ENCODE measurements around the gene FUT4. TPM values are rescaled to one million over a fixed set of nuclear protein-coding genes. Genes with fewer than 3 reads are reported as not detected.
A peak's percentile ranks its signal among the peaks of the same experiment; 100 is the strongest.

FUT4 gene
- total RNA-seq, 2 donors from 2014 or later = 28.0 to 28.5 TPM

DNA sequence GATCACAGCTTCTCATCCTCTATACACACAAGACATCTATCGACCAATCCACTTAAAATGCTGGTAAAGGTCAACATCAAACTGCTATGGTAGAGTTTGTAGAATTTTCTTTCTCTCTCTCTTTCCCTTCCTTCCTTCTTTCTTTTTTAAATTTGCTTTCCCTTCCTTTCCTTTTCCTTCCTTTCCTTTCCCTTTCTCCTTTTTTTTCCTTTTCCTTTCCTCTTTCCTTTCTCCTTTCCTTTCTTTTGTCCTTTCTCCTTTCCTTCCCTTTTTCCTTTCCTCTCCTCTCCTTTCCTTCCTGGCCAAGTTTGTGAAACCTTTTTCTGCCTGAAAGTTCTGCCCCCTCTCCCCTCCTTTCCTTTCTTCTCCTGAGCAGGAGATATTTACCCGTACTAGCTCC lies 28.3 kb upstream of the FUT4 start:
- H3K27me3 ChIP-seq = no peaks in the 10 kb centered on the region
- no peak overlapping the region for H3K4me3 ChIP-seq
- H3K27ac ChIP-seq = no peak overlapping the region
- H3K36me3 ChIP-seq = no peaks in the 10 kb centered on the region
- no peak for DNase-seq
- H3K9ac ChIP-seq (ENCODE audit: low read depth in 2 of 2, low read length in 2 of 2) = no peak overlapping the region
- H3K9me3 ChIP-seq = no peaks in the 10 kb centered on the region
- intact Hi-C loops (cut with DNase I) = no loop called here
- H3K4me1 ChIP-seq = no peaks in the 10 kb centered on the region
- no peak for TF ChIP-seq CTCF (IDR thresholded peaks at IDR 0.05)

- Histone ChIP-seq H3K27me3 (no peaks in the 10 kb centered on the region), H3K27ac (no peak overlapping the region), H3K36me3 (no peaks in the 10 kb centered on the region), H3K9ac (ENCODE audit: low read depth in 2 of 2, low read length in 2 of 2) (no peak overlapping the region), H3K9me3 (no peaks in the 10 kb centered on the region), H3K4me3 (no peak overlapping the region), H3K4me1 (no peaks in the 10 kb centered on the region)
- DNase-seq = no peak
- no peak for TF ChIP-seq CTCF (IDR thresholded peaks at IDR 0.05)
- intact Hi-C loops (cut with DNase I) = no loop called here
Measured at GRCh38 chr11:94516725-94517124, 27.0 kb upstream of the FUT4 start.

GRCh38 chr11:94518300-94518699 lies 25.4 kb upstream of the FUT4 start:
- no peak for TF ChIP-seq CTCF (IDR thresholded peaks at IDR 0.05)
- H3K9me3 ChIP-seq = no peaks in the 10 kb centered on the region
- no peak overlapping the region for H3K27ac ChIP-seq
- DNase-seq = no peak
- no peaks in the 10 kb centered on the region for H3K4me1 ChIP-seq
- no peaks in the 10 kb centered on the region for H3K36me3 ChIP-seq
- no peaks in the 10 kb centered on the region for H3K27me3 ChIP-seq
- intact Hi-C loops (cut with DNase I) = no loop called here
- H3K4me3 ChIP-seq = no peak overlapping the region
- H3K9ac ChIP-seq (ENCODE audit: low read depth in 2 of 2, low read length in 2 of 2) = no peak overlapping the region

- Histone ChIP-seq H3K4me3 (no peak overlapping the region), H3K9me3 (no peaks in the 10 kb centered on the region), H3K9ac (ENCODE audit: low read depth in 2 of 2, low read length in 2 of 2) (no peak overlapping the region), H3K36me3 (no peaks in the 10 kb centered on the region), H3K27ac (no peak overlapping the region), H3K4me1 (no peaks in the 10 kb centered on the region), H3K27me3 (no peaks in the 10 kb centered on the region)
- no peak for DNase-seq
- TF ChIP-seq CTCF (IDR thresholded peaks at IDR 0.05) = peak; percentile 51
- intact Hi-C loops (cut with DNase I) = loop anchor here (2.0 to 10.0 kb wide), 3 partner anchors 43 to 375 kb away; no protein-coding TSS in a partner anchor
Measured at GRCh38 chr11:94519478-94520084, 24.1 kb upstream of the FUT4 start.

GRCh38 chr11:94521684-94522083 lies 22.0 kb upstream of the FUT4 start:
- no peaks in the 10 kb centered on the region for H3K4me1 ChIP-seq
- H3K9ac ChIP-seq (ENCODE audit: low read depth in 2 of 2, low read length in 2 of 2) = no peak overlapping the region
- peak; percentile 40 for TF ChIP-seq CTCF (IDR thresholded peaks at IDR 0.05)
- no peak for DNase-seq
- no peaks in the 10 kb centered on the region for H3K36me3 ChIP-seq
- intact Hi-C loops (cut with DNase I) = loop anchor here (2.0 to 10.0 kb wide), 3 partner anchors 41 to 373 kb away; no protein-coding TSS in a partner anchor
- no peak overlapping the region for H3K4me3 ChIP-seq
- H3K9me3 ChIP-seq = no peaks in the 10 kb centered on the region
- no peak overlapping the region for H3K27ac ChIP-seq
- H3K27me3 ChIP-seq = no peaks in the 10 kb centered on the region

Data from colonic mucosa (tissue), 4 donors.